ENCODE data around the gene MYOCD.

- TF ChIP-seq EZH2 (IDR thresholded peaks at IDR 0.05; ENCODE audit: insufficient read depth, poor library complexity, severe bottlenecking), result no peak
- no peak for TF ChIP-seq EZH2phosphoT487 (IDR thresholded peaks at IDR 0.05; ENCODE audit: insufficient read depth, low read depth)
Observed at GRCh38 chr17:12769981-12770380, 104.3 kb downstream of the MYOCD start.
